GM18499 (cell line): Measurements from ENCODE around the gene FMN2.

Experiments used
- ATAC-seq: cut with Tn5 transposase; IDR thresholded peaks from one replicate; pipeline ENCODE4 v1.9.1; 2021; ENCODE audit warnings: moderate number of reproducible peaks; ENCODE audit not compliant: insufficient read depth, unreplicated experiment

The FMN2 gene

DNA sequence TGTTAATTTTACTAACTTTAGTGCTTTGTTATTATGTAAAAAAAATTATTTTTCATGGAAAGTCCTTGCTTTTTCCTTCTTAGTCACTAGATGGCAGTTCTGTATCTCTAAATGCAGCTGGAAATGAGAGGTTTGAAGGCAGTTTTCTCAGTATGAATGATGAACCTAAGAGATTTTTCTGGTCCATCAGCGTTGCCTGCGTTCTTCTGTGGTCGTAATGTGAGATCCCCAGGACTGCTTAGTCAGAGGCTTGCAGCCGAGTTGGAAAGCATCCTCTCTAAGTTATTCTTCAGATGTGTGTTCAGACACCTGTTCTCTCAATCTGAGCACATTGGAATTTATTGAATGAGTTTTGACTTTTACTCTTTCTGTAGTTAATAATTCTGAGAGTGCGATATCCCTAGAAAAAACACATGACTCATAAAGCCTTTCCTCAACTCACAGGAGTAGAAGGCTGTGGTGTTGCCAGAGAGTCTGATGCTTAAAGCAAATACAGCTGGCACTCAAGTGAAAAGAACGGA lies 99.3 kb downstream of the FMN2 start:
- no peak for ATAC-seq

DNA sequence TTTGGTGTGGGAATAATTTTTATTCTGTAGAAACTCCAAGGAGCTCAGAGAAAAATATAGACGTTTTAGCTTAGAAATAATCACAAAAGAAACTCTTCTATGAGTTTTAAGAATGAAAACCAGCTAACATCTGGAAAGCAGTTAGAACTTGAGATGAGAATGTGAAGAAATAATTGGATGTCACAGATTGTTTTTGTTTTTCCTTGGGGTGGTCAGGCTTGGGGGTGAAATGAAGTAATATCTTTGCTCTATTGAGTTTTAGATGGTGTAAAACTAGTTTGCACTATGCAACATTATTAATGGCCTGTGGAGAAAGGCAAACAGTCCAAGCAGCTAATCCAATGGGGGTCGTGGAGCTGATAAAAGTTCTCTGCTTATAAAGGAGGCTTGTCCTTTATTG lies 101.2 kb downstream of the FMN2 start:
- no peak for ATAC-seq

DNA sequence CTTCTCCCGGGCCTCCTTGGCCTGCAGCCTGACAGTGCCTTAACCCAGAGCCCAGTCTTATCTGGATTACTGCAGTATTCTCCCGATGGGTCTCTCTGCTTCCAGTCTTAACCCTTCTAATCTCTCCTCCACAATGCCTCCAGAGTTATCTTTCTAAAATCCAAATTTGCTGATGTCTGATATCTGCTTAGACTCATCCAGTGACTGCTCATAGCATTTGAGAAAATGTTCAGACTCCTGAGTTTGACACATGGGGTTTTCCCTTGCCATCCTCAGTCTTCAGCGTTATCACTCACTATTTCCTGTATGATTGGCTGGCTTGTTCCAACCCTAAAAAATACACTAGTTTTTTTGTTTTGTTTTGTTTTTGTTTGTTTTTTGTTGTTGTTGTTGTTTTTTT lies 102.0 kb downstream of the FMN2 start:
- ATAC-seq = no peak

- ATAC-seq = no peak
Measured at GRCh38 chr1:240194120-240194519, 102.4 kb downstream of the FMN2 start.

- no peak for ATAC-seq
Measured at GRCh38 chr1:240198376-240198775, 106.7 kb downstream of the FMN2 start.

DNA sequence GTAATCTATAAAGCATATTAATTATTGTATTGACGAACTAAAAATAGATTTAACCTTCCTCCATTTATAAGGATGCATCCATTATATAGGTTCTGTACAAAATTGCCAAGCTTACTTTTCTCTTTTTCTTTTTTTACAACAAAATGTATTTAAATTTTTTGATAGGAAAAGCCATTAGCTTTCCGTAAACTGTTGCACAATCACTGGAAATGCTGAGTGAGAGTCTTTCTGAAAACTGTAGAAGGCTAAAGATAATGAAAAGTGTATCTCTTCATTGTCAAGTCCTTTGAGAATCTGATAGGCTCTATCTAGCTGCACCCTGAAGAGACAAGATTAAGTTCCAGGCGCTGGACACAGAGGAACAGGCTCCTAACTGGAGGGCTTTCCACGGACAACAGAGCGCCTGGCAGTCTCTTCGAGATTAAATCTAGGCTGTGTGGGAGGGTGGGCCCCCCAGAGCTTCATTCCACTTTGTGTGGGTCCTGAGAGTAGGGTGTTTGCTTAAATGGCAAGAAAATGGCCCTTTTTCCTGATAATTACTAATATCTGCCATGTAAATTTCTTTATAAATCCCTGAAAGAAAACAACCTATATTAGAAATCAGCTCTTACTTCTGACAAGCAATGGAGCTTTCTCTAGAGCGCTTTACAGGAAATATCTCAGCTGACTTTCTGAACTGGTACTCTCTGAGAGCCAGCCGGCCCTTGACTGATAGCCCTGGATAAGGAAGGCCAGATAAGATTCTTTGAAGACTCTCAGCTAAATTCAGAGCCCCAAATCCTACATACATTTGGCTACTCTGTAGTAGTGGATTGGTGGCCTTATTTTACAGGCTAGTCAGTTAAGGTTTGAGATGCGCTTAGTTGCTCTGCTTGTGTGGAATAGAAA lies 108.3 kb downstream of the FMN2 start:
- ATAC-seq = no peak

- no peak for ATAC-seq
Measured at GRCh38 chr1:240201931-240202330, 110.2 kb downstream of the FMN2 start.

DNA sequence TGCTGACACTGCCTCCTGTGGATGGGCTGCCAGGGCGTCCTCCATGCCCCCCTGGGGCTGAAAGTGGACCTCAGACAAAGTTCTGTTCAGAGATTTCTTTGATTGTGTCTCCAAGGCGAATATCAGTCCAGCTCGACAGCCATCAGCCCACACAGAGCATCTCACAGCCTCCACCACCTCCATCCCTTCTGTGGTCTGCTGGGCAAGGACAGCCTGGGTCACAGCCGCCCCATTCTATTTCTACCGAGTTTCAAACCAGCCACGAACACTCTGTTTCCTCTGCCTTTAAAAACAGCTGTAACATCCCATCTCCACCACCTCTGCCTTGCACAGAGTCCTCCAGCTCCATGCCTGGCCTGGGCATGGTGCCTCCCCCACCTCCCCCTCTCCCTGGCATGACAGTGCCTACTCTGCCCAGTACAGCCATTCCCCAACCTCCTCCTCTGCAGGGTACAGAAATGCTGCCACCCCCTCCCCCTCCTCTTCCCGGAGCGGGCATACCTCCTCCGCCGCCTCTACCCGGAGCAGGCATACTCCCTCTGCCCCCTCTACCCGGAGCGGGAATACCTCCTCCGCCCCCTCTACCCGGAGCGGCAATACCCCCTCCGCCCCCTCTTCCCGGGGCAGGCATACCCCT lies 115.5 kb downstream of the FMN2 start:
- ATAC-seq = no peak

DNA sequence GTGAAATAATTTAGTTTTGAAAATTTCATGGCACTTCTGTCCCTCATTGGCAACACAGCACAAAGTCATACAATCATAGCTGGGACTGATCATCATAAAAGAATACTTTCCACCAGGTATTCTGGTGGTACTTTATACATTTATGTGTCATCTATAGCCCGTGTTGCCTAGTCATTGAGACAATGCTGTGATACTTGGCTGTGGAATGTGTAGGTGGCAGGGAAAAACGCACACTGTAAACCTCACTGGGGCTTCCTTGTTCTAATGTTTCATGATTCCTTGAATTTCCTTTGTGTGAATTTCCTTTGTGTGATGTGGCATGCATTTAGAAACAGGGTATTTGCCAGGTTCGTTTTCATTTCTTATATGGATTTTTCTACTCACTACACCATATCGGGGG lies 118.3 kb downstream of the FMN2 start:
- ATAC-seq = no peak

- no peak for ATAC-seq
Measured at GRCh38 chr1:240212556-240212955, 120.9 kb downstream of the FMN2 start.

DNA sequence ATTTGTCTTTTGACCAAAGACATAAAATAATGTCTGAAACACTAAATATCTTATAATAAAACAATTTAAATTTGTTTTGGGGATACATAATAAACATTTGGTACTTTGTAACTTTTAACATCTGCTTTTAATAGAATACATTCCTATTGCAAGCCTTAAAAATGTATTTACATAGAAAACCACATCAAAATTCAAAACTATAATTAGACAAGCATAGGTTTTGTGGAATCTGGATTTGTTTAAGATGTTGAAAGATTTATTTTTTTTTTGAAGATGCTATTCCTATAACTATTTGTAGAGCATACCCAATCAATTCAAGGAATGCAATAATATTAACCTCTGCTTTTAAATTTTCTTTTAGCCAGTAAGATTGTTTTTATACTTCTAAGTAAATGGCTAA lies 125.7 kb downstream of the FMN2 start:
- no peak for ATAC-seq

GRCh38 chr1:240219104-240219503 lies 127.4 kb downstream of the FMN2 start:
- no peak for ATAC-seq

GRCh38 chr1:240226102-240226501 lies 134.4 kb downstream of the FMN2 start:
- ATAC-seq = no peak

- no peak for ATAC-seq
Measured at GRCh38 chr1:240230816-240231215, 139.1 kb downstream of the FMN2 start.

DNA sequence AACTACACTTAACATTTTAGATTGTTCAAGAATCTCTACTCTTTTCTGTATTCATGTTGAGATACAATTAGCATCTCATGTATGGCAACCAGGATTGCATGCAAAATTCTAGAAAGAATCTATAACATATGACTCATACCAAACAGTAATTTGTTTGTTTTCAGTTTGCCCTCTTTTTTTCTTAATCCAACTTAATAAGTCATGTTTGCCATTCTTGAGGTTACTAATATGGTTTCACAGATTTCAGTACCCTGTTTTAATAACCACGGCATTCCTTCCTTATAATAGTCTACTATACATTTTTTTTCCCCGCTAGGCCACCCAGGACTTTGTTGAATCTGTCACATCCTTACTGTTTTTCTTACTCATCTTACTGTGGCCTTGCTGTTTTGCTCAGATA lies 140.8 kb downstream of the FMN2 start:
- no peak for ATAC-seq

GRCh38 chr1:240234485-240235210 lies 143.0 kb downstream of the FMN2 start:
- no peak for ATAC-seq

DNA sequence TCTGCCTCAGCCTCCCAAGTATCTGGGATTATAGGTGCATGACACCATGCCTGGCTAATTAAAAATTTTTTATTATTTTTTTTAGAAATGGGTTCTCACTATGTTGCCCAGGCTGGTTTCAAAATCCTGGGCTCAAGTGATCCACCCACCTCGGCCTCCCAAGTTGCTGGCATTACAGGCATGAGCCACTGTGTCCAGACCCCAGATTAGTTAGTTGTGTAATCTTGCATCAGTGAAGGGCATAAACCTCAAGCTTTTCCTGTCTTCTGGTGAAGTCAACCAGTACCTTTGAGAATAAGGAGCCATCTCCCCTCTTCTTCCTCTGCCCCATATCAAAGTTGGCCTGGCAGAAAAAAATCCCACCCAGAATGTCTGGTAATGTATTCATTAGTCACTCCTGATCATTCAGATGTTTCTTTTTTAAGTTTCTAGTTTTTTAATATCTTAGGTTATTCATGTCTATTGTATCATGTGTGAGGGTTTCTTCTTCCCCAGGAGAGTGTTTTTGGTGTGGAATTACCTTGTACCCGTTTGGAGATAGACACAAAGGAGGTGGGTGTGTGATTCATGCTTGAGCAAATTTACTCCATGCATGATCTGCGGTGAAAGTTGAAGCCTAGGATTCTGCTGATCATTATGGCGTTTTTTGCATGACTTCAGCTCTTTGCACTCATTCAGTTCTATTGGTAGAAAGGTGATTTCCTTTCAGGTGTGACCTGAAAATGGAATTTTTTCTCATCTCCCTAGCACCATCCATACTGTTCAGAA lies 144.0 kb downstream of the FMN2 start:
- no peak for ATAC-seq

GRCh38 chr1:240237305-240237721 lies 145.6 kb downstream of the FMN2 start:
- no peak for ATAC-seq

DNA sequence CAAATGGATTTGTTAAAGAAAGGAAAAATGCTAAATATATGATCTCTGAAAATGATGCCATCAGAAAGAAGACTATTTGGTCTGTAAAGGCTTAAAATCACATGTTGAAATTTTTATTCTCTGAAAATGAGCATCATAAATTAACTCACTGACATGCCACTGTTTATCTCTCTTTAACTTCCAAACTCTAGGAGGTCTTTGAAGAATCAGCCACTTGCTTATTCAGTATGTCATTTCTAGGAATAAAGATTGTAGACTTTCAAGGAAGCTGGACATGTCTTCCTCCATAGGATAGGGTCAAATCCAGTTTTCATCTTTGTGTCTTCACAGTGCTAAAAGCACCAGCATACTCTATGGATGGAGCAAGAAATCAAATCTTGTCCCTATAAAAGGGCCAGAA lies 147.6 kb downstream of the FMN2 start:
- no peak for ATAC-seq

DNA sequence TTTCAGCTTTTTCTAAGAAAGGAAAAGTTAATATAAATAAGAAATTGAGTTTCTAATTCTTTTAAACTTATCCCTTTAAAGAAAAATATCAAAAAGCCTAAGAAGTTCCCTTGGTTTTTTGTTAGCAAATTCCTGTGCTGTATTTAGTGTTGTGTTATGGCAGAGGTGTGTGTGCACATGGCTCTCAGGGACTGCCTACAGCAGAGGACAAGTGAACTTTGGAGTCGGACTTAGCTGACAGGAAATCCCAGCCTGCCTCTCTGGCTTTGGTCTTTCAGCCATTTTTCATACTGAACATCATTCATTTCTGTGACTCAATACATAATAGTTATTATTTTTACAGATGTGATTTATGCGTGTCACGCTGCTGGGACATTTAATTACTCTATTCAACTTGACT lies 149.6 kb downstream of the FMN2 start:
- no peak for ATAC-seq
